Liver (tissue), 9 donors: ENCODE results near the gene TOPBP1. TPM values are rescaled to one million over a fixed set of nuclear protein-coding genes. Genes with fewer than 3 reads are reported as not detected.

Source experiments
- DNase-seq: peaks from one replicate; pipeline ENCODE4 v3.0.0-alpha.2; 2017; ENCODE audit warnings: low spot score
- H3K27ac ChIP-seq, 2 donors: one replicate each; pipeline ENCODE4 v1.7.0; 2013; ENCODE audit warnings: inconsistent platforms in 2 of 2, low read length in 2 of 2, control low read depth in 1 of 2, low read depth in 1 of 2, mild to moderate bottlenecking in 1 of 2
- H3K27me3 ChIP-seq, 4 donors: one replicate each; pipeline versions ENCODE4 v1.6.1 to v1.7.0; 2013; ENCODE audit warnings: low read length in 3 of 4, inconsistent platforms in 1 of 4, mild to moderate bottlenecking in 1 of 4, moderate library complexity in 1 of 4; ENCODE audit not compliant: control insufficient read depth in 4 of 4, insufficient read depth in 4 of 4
- H3K36me3 ChIP-seq, 4 donors: one replicate each; pipeline versions ENCODE4 v1.6.1 to v1.7.0; 2013; ENCODE audit warnings: low read length in 3 of 4, mild to moderate bottlenecking in 3 of 4, low read depth in 1 of 4, moderate library complexity in 1 of 4; ENCODE audit not compliant: control insufficient read depth in 4 of 4, insufficient read depth in 3 of 4
- H3K4me1 ChIP-seq, 4 donors: one replicate each; pipeline versions ENCODE4 v1.6.1 to v1.7.0; 2013; ENCODE audit warnings: low read length in 3 of 4, mild to moderate bottlenecking in 3 of 4, moderate library complexity in 1 of 4; ENCODE audit not compliant: control insufficient read depth in 4 of 4, insufficient read depth in 4 of 4
- H3K4me3 ChIP-seq, 3 donors: one replicate each; pipeline versions ENCODE4 v1.6.1 to v1.7.0; 2013; ENCODE audit warnings: low read length in 3 of 3, control low read depth in 1 of 3, low read depth in 1 of 3, mild to moderate bottlenecking in 1 of 3
- H3K9ac ChIP-seq, 2 donors: one replicate each; pipeline ENCODE4 v1.7.0; 2013; ENCODE audit warnings: low read length in 2 of 2, mild to moderate bottlenecking in 2 of 2, moderate library complexity in 2 of 2, control low read depth in 1 of 2, low read depth in 1 of 2
- H3K9me3 ChIP-seq, 4 donors: one replicate each; pipeline versions ENCODE4 v1.6.1 to v1.7.0; 2013; ENCODE audit warnings: low read length in 3 of 4; ENCODE audit not compliant: control insufficient read depth in 4 of 4
- ATF3 ChIP-seq: IDR thresholded peaks from 2 replicates; pipeline ENCODE4 v1.6.1; 2016; ENCODE audit warnings: antibody characterized with exemption
- CTCF ChIP-seq: fragments of 150-350 bp; IDR thresholded peaks from 2 replicates; pipeline ENCODE4 v1.5.1; 2017; ENCODE audit warnings: improper control_type of control experiment, low read depth, low read length; ENCODE audit not compliant: missing input control
- EGR1 ChIP-seq, 2 donors: IDR thresholded peaks; 2 replicates each; pipeline ENCODE4 v1.6.1; 2016 to 2018; ENCODE audit warnings: antibody characterized with exemption in 2 of 2, low read depth in 2 of 2
- FOXA1 ChIP-seq: IDR thresholded peaks from 2 replicates; pipeline ENCODE4 v1.6.1; 2016; ENCODE audit warnings: antibody characterized with exemption
- FOXA2 ChIP-seq: IDR thresholded peaks from 2 replicates; pipeline ENCODE4 v1.6.1; 2016; ENCODE audit warnings: antibody characterized with exemption
- GABPA ChIP-seq, 2 donors: IDR thresholded peaks in 1 of 2; conservative IDR thresholded peaks in 1 of 2; 2 replicates each; pipeline ENCODE4 v1.6.1; 2016; ENCODE audit warnings: antibody characterized with exemption in 2 of 2, mild to moderate bottlenecking in 1 of 2, moderate library complexity in 1 of 2
- HNF4A ChIP-seq, 2 donors: conservative IDR thresholded peaks; 2 replicates each; pipeline ENCODE4 v1.6.1; 2016; ENCODE audit warnings: antibody characterized with exemption in 2 of 2, mild to moderate bottlenecking in 2 of 2
- JUND ChIP-seq, 2 donors: IDR thresholded peaks; 2 replicates each; pipeline ENCODE4 v1.6.1; 2016; ENCODE audit warnings: antibody characterized with exemption in 2 of 2
- NR2F2 ChIP-seq: IDR thresholded peaks from 2 replicates; pipeline ENCODE4 v1.6.1; 2016; ENCODE audit warnings: antibody characterized with exemption
- RAD21 ChIP-seq, 2 donors: IDR thresholded peaks; 2 replicates each; pipeline ENCODE4 v1.6.1; 2016; ENCODE audit warnings: antibody characterized with exemption in 2 of 2, mild to moderate bottlenecking in 2 of 2
- REST ChIP-seq: IDR thresholded peaks from 2 replicates; pipeline ENCODE4 v1.6.1; 2016; ENCODE audit warnings: antibody characterized with exemption, mild to moderate bottlenecking
- RXRA ChIP-seq, 2 donors: IDR thresholded peaks; 2 replicates each; pipeline ENCODE4 v1.6.1; 2017 to 2018; ENCODE audit warnings: antibody characterized with exemption in 2 of 2, mild to moderate bottlenecking in 1 of 2
- SP1 ChIP-seq: IDR thresholded peaks from 2 replicates; pipeline ENCODE4 v1.6.1; 2018; ENCODE audit warnings: antibody characterized with exemption, mild to moderate bottlenecking
- TAF1 ChIP-seq: conservative IDR thresholded peaks from 2 replicates; pipeline ENCODE4 v1.6.1; 2016; ENCODE audit warnings: antibody characterized with exemption, mild to moderate bottlenecking
- YY1 ChIP-seq: IDR thresholded peaks from 2 replicates; pipeline ENCODE4 v1.6.1; 2016; ENCODE audit warnings: antibody characterized with exemption, mild to moderate bottlenecking
- ZBTB33 ChIP-seq: IDR thresholded peaks from 2 replicates; pipeline ENCODE4 v1.6.1; 2016; ENCODE audit warnings: antibody characterized with exemption
- WGBS: extraction: QIAGEN DNeasy Blood & Tissue Kit; methylation state at CpG from one replicate; pipeline ENCODE4 v1.1.7; 2013; 5-methylcytosine and 5-hydroxymethylcytosine counted together
- polyA plus RNA-seq, 2 donors: library from polyadenylated mRNA; stranded (reverse) in 1 of 2; unstranded in 1 of 2; fragments of 200-250 nt in 1 of 2; fragments of >200 nt in 1 of 2; fragmentation: Nextera tagmentation in 1 of 2; extraction: Ambion mirVana in 1 of 2; gene quantifications; one replicate each; pipeline versions ENCODE4 v1.2.1 to v1.2.3, GENCODE V29; 2013 to 2015
- total RNA-seq, 2 donors: library from RNA; depleted of rRNA; stranded (reverse); fragments of >200 nt; gene quantifications; one replicate each; pipeline ENCODE4 v1.2.3, GENCODE V29; 2014
- TF ChIP-seq, protein P1 (sequence below): IDR thresholded peaks from 2 replicates; pipeline ENCODE4 v1.6.1; 2016; ENCODE audit warnings: antibody characterized with exemption
- donor health status: healthy.
- donor health status: healthy.
- donor health status: healthy.
- donor health status: healthy.
- donor health status: healthy.

Gene TOPBP1
- total and polyA plus RNA-seq, 4 donors, result 3.3 to 22.9 (median 8.7) TPM

GRCh38 chr3:133607816-133608215 lies 53.9 kb downstream of the TOPBP1 start:
- Histone ChIP-seq H3K4me1 (peaks cover 0 to 5% (median 0%) of the 10 kb centered on the region in 4 donors), H3K4me3 (no peak overlapping the region), H3K36me3 (peaks cover 3 to 17% (median 11%) of the 10 kb centered on the region in 4 donors), H3K27ac (no peak overlapping the region), H3K27me3 (no peaks in the 10 kb centered on the region), H3K9me3 (no peaks in the 10 kb centered on the region), H3K9ac (no peak overlapping the region)
- 97% methylated on average over 1 of the region's 1 CpG for WGBS
- no peak for DNase-seq
- TF ChIP-seq JUND (IDR thresholded peaks at IDR 0.05), result no peak
- TF ChIP-seq CTCF, result no peak
- no peak for TF ChIP-seq GABPA (IDR thresholded peaks at IDR 0.05 in 1 of 2, conservative IDR thresholded peaks at IDR 0.05 in 1 of 2)
- TF ChIP-seq NR2F2, result no peak
- TF ChIP-seq TAF1, result no peak

- no peaks in the 10 kb centered on the region for H3K27me3 ChIP-seq
- no peak for DNase-seq
- WGBS, result 99% methylated on average over 4 of the region's 4 CpGs
- no peak overlapping the region for H3K27ac ChIP-seq
- no peak overlapping the region for H3K4me3 ChIP-seq
- H3K9me3 ChIP-seq, result no peaks in the 10 kb centered on the region
- peaks cover 3 to 17% (median 11%) of the 10 kb centered on the region in 4 donors for H3K36me3 ChIP-seq
- H3K4me1 ChIP-seq, result peaks cover 0 to 5% (median 0%) of the 10 kb centered on the region in 4 donors
- H3K9ac ChIP-seq, result no peak overlapping the region
- TF ChIP-seq RXRA (IDR thresholded peaks at IDR 0.05), result no peak
- no peak for TF ChIP-seq ATF3
- TF ChIP-seq EGR1 (IDR thresholded peaks at IDR 0.05; ENCODE audit: low read depth in 2 of 2), result no peak
- no peak for TF ChIP-seq TAF1
- no peak for TF ChIP-seq FOXA2
- TF ChIP-seq ZBTB33, result no peak
- no peak for TF ChIP-seq JUND (IDR thresholded peaks at IDR 0.05)
- no peak for TF ChIP-seq FOXA1
- TF ChIP-seq, protein P1, sequence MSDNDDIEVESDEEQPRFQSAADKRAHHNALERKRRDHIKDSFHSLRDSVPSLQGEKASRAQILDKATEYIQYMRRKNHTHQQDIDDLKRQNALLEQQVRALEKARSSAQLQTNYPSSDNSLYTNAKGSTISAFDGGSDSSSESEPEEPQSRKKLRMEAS, result no peak
- no peak for TF ChIP-seq SP1
- no peak for TF ChIP-seq RAD21 (IDR thresholded peaks at IDR 0.05)
- TF ChIP-seq REST, result no peak
- TF ChIP-seq HNF4A (conservative IDR thresholded peaks at IDR 0.05), result no peak
- no peak for TF ChIP-seq GABPA (IDR thresholded peaks at IDR 0.05 in 1 of 2, conservative IDR thresholded peaks at IDR 0.05 in 1 of 2)
- no peak for TF ChIP-seq YY1
- no peak for TF ChIP-seq NR2F2
Observed at GRCh38 chr3:133606902-133607301, 54.8 kb downstream of the TOPBP1 start.
